Neural cell (in vitro differentiated cells): ENCODE measurements around the gene ANKRD33. TPM values are rescaled to one million over a fixed set of nuclear protein-coding genes. Genes with fewer than 3 reads are reported as not detected.

Source experiments
- H2AFZ ChIP-seq: fragments of 200-600, 300-800 bp; sonication (generic), shearing (Covaris generic); 2 replicates; pipeline ENCODE4 v1.6.0; 2014; ENCODE audit warnings: low read depth, mild to moderate bottlenecking, antibody characterized with exemption, low read length, moderate library complexity
- H3F3A ChIP-seq: fragments of 200-600 bp; shearing (Covaris generic); 2 replicates; pipeline ENCODE4 v1.6.1; 2016; ENCODE audit warnings: mild to moderate bottlenecking, moderate library complexity, mixed read lengths, antibody characterized with exemption, low read length; ENCODE audit not compliant: insufficient read depth, poor library complexity, severe bottlenecking
- H3K27ac ChIP-seq: fragments of 200-600, 300-800 bp; sonication (generic), shearing (Covaris generic); 2 replicates; pipeline ENCODE4 v1.5.1; 2014; ENCODE audit warnings: mild to moderate bottlenecking, low read length, moderate library complexity
- H3K27me3 ChIP-seq: fragments of 300-800, 200-600 bp; sonication (generic), shearing (Covaris generic); 2 replicates; pipeline ENCODE4 v1.6.0; 2014; ENCODE audit warnings: mild to moderate bottlenecking, low read depth, low read length, moderate library complexity; ENCODE audit not compliant: insufficient read depth
- H3K36me3 ChIP-seq: fragments of 300-800, 200-600 bp; sonication (generic), shearing (Covaris generic); 2 replicates; pipeline ENCODE4 v1.5.1; 2014; ENCODE audit warnings: mild to moderate bottlenecking, antibody characterized with exemption, low read length, moderate library complexity; ENCODE audit not compliant: insufficient read depth
- H3K4me2 ChIP-seq: fragments of 300-800, 200-600 bp; sonication (generic), shearing (Covaris generic); 2 replicates; pipeline ENCODE4 v1.6.0; 2014; ENCODE audit warnings: mild to moderate bottlenecking, low read length
- H3K4me3 ChIP-seq: fragments of 300-800, 200-600 bp; sonication (generic), shearing (Covaris generic); 2 replicates; pipeline ENCODE4 v1.5.1; 2014; ENCODE audit warnings: mild to moderate bottlenecking, low read length, moderate library complexity
- H3K79me2 ChIP-seq: fragments of 200-600 bp; shearing (Covaris generic); replicated peaks from 2 replicates; pipeline ENCODE4 v1.6.0; 2014; ENCODE audit warnings: mild to moderate bottlenecking, low read length, moderate library complexity; ENCODE audit not compliant: insufficient read depth
- H3K9ac ChIP-seq: fragments of 300-800, 200-600 bp; sonication (generic), shearing (Covaris generic); 2 replicates; pipeline ENCODE4 v1.6.1; 2016; ENCODE audit warnings: mild to moderate bottlenecking, low read length, mixed read lengths
- H3K9me2 ChIP-seq: fragments of 200-600 bp; shearing (Covaris generic); 2 replicates; pipeline ENCODE4 v1.6.1; 2016; ENCODE audit warnings: mild to moderate bottlenecking, low read length, mixed read lengths; ENCODE audit not compliant: insufficient read depth
- H3K9me3 ChIP-seq: fragments of 200-600, 300-800 bp; sonication (generic), shearing (Covaris generic); 2 replicates; pipeline ENCODE4 v1.6.1; 2016; ENCODE audit warnings: mild to moderate bottlenecking, mixed run types, low read length, moderate library complexity, mixed read lengths
- H4K20me1 ChIP-seq: fragments of 200-600 bp; shearing (Covaris generic); 2 replicates; pipeline ENCODE4 v1.6.1; 2016; ENCODE audit warnings: mild to moderate bottlenecking, mixed run types; ENCODE audit not compliant: insufficient read depth
- EP300 ChIP-seq: fragments of 450-650 bp; conservative IDR thresholded peaks from 2 replicates; pipeline ENCODE4 v1.6.1; 2014; ENCODE audit warnings: antibody characterized with exemption, mild to moderate bottlenecking, moderate library complexity; ENCODE audit not compliant: poor library complexity, severe bottlenecking
- EZH2 ChIP-seq: fragments of 200-600, 300-800 bp; shearing (Covaris generic), sonication (generic); IDR thresholded peaks from 2 replicates; pipeline ENCODE4 v1.6.1; 2014; ENCODE audit warnings: antibody characterized with exemption, low read length, borderline replicate concordance, mild to moderate bottlenecking; ENCODE audit not compliant: insufficient read depth, poor library complexity, severe bottlenecking
- MXI1 ChIP-seq: fragments of 450-650 bp; conservative IDR thresholded peaks from 2 replicates; pipeline ENCODE4 v1.6.1; 2014; ENCODE audit warnings: antibody characterized with exemption, mild to moderate bottlenecking; ENCODE audit not compliant: poor library complexity, severe bottlenecking
- POLR2AphosphoS5 ChIP-seq: IDR thresholded peaks from 2 replicates; pipeline ENCODE4 v1.6.1; 2012
- RAD21 ChIP-seq: fragments of 450-650 bp; conservative IDR thresholded peaks from 2 replicates; pipeline ENCODE4 v1.6.1; 2014; ENCODE audit warnings: antibody characterized with exemption, mild to moderate bottlenecking, moderate library complexity
- SMC3 ChIP-seq: fragments of 450-650 bp; conservative IDR thresholded peaks from 2 replicates; pipeline ENCODE4 v1.6.1; 2014; ENCODE audit warnings: antibody characterized with exemption, mild to moderate bottlenecking, moderate library complexity; ENCODE audit not compliant: poor library complexity
- TAF1 ChIP-seq: IDR thresholded peaks from 2 replicates; pipeline ENCODE4 v1.6.1; 2012; ENCODE audit warnings: low read depth
- polyA plus RNA-seq: library from polyadenylated mRNA; depleted of rRNA; stranded (reverse); fragments of >200 nt; gene quantifications from 2 replicates; pipeline ENCODE4 v1.2.3, GENCODE V29; 2014
- TF ChIP-seq, protein P1 (sequence below): fragments of 450-650 bp; IDR thresholded peaks from 2 replicates; pipeline ENCODE4 v1.5.1; 2014; ENCODE audit warnings: antibody characterized with exemption, mild to moderate bottlenecking, moderate library complexity; ENCODE audit not compliant: poor library complexity, severe bottlenecking
- TF ChIP-seq, protein P2 (sequence below): IDR thresholded peaks from 2 replicates; pipeline ENCODE4 v1.6.1; 2012; ENCODE audit warnings: borderline replicate concordance

Gene ANKRD33
- polyA plus RNA-seq, 1 donor from 2014 or later = not detected

DNA sequence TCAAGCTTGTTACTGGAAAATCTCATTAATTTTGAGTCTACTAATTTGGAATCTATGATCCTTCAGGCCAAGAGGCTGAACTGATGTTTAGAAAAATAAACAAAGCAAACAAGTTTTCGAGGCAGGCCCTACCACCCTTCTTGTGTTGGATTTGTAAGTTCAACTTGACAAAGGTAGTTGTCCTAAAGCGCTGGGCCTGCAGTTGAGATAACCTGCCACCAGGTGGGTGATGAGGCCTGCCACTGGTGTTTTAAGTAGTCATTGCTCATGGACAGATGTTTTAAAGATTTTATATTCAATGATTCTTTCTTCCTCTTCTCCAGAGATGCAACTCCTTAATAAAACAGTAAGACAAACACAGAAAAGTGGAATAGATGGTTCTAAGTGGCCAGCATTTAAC, 38.8 kb downstream of the ANKRD33 start:
- no peaks in the 10 kb centered on the region for H3F3A ChIP-seq
- H3K4me2 ChIP-seq = no peak overlapping the region
- no peak overlapping the region for H3K9ac ChIP-seq
- no peaks in the 10 kb centered on the region for H4K20me1 ChIP-seq
- no peaks in the 10 kb centered on the region for H3K9me3 ChIP-seq
- H3K79me2 ChIP-seq = no peaks in the 10 kb centered on the region
- H3K27me3 ChIP-seq = no peaks in the 10 kb centered on the region
- H3K36me3 ChIP-seq = no peaks in the 10 kb centered on the region
- no peak overlapping the region for H3K4me3 ChIP-seq
- H3K9me2 ChIP-seq = no peaks in the 10 kb centered on the region
- TF ChIP-seq, protein P1, sequence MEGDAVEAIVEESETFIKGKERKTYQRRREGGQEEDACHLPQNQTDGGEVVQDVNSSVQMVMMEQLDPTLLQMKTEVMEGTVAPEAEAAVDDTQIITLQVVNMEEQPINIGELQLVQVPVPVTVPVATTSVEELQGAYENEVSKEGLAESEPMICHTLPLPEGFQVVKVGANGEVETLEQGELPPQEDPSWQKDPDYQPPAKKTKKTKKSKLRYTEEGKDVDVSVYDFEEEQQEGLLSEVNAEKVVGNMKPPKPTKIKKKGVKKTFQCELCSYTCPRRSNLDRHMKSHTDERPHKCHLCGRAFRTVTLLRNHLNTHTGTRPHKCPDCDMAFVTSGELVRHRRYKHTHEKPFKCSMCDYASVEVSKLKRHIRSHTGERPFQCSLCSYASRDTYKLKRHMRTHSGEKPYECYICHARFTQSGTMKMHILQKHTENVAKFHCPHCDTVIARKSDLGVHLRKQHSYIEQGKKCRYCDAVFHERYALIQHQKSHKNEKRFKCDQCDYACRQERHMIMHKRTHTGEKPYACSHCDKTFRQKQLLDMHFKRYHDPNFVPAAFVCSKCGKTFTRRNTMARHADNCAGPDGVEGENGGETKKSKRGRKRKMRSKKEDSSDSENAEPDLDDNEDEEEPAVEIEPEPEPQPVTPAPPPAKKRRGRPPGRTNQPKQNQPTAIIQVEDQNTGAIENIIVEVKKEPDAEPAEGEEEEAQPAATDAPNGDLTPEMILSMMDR = no peak
- TF ChIP-seq EZH2 (no peak), RAD21 (no peak), SMC3 (no peak), TAF1 (no peak), MXI1 (no peak), EP300 (no peak), POLR2AphosphoS5 (no peak)
- TF ChIP-seq, protein P2, sequence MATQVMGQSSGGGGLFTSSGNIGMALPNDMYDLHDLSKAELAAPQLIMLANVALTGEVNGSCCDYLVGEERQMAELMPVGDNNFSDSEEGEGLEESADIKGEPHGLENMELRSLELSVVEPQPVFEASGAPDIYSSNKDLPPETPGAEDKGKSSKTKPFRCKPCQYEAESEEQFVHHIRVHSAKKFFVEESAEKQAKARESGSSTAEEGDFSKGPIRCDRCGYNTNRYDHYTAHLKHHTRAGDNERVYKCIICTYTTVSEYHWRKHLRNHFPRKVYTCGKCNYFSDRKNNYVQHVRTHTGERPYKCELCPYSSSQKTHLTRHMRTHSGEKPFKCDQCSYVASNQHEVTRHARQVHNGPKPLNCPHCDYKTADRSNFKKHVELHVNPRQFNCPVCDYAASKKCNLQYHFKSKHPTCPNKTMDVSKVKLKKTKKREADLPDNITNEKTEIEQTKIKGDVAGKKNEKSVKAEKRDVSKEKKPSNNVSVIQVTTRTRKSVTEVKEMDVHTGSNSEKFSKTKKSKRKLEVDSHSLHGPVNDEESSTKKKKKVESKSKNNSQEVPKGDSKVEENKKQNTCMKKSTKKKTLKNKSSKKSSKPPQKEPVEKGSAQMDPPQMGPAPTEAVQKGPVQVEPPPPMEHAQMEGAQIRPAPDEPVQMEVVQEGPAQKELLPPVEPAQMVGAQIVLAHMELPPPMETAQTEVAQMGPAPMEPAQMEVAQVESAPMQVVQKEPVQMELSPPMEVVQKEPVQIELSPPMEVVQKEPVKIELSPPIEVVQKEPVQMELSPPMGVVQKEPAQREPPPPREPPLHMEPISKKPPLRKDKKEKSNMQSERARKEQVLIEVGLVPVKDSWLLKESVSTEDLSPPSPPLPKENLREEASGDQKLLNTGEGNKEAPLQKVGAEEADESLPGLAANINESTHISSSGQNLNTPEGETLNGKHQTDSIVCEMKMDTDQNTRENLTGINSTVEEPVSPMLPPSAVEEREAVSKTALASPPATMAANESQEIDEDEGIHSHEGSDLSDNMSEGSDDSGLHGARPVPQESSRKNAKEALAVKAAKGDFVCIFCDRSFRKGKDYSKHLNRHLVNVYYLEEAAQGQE = no peak
- H2AFZ ChIP-seq = no peak overlapping the region
- H3K27ac ChIP-seq = no peak overlapping the region

DNA sequence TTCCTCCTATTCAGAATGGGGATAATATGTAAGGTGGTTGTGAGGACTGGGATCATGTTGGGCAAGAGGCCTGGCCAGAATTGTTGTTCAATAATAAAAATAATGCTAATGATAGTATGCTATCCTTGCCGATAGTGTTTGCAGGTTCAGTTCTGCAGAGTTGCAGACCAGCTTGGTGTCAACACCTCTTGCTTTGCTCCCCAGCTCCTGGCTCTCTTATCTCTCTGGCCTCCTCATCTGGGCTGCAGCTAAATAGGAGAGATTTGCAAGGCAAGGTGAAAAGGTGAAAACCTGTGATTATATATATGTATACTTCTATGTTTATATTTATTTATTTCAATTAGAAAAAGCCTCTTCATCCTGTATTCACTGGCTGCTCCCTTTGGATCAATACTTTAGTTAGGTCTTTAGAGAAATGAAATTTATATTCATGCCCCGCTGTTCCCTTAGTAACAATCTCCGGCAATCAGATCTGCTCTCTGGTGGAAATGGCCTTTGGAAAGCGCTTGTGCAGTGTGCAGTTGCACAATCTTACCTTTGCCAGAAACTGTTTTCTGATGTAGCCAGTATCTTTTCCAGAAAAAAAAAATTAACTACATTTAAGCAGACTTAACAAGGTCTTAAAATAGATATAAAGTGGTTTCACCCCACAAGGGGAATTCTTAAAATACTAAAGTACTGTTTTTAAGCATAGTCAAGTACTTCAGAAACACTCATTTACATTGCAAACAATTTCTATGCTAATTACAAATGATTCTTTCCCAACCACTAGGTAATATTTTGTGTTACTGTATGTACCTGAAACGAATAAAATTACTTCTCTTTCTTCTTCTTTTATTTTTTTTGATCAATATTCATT, 44.5 kb downstream of the ANKRD33 start:
- Histone ChIP-seq H3K79me2 (no peaks in the 10 kb centered on the region), H3K4me3 (no peak overlapping the region), H4K20me1 (no peaks in the 10 kb centered on the region), H3K27me3 (no peaks in the 10 kb centered on the region), H3K36me3 (no peaks in the 10 kb centered on the region), H3K27ac (no peak overlapping the region), H3K9ac (no peak overlapping the region), H3K9me3 (no peaks in the 10 kb centered on the region), H3F3A (no peaks in the 10 kb centered on the region), H3K4me2 (no peak overlapping the region), H2AFZ (no peak overlapping the region), H3K9me2 (no peaks in the 10 kb centered on the region)
- TF ChIP-seq, protein P2 = no peak
- TF ChIP-seq, protein P1 = no peak
- TF ChIP-seq MXI1 (no peak), TAF1 (no peak), RAD21 (no peak), EP300 (no peak)
